Stimulated activated CD8-positive, alpha-beta memory T cell treated with anti-CD3 and anti-CD28 coated beads, Interleukin-15, amount 100 ng/mL, for 24 hours (primary cell): ENCODE measurements around the gene SLC25A2.

Experiments used
- DNase-seq: peaks from one replicate; pipeline ENCODE4 v3.0.0-alpha.2; 2020; ENCODE audit warnings: low read depth

The SLC25A2 gene

GRCh38 chr5:141313711-141314110 lies 9.9 kb upstream of the SLC25A2 start:
- no peak for DNase-seq

GRCh38 chr5:141306630-141307029 lies 2.8 kb upstream of the SLC25A2 start:
- DNase-seq: no peak

- DNase-seq: no peak
Measured at GRCh38 chr5:141298376-141298775, 5.5 kb downstream of the SLC25A2 start.

GRCh38 chr5:141272906-141273305 lies 30.9 kb downstream of the SLC25A2 start:
- no peak for DNase-seq

GRCh38 chr5:141269195-141269594 lies 34.7 kb downstream of the SLC25A2 start:
- DNase-seq: no peak

- DNase-seq: no peak
Measured at GRCh38 chr5:141261238-141261546, 42.7 kb downstream of the SLC25A2 start.

- DNase-seq: no peak
Measured at GRCh38 chr5:141260458-141261237, 43.2 kb downstream of the SLC25A2 start.

GRCh38 chr5:141258948-141259347 lies 44.9 kb downstream of the SLC25A2 start:
- DNase-seq: no peak

GRCh38 chr5:141258464-141258863 lies 45.4 kb downstream of the SLC25A2 start:
- DNase-seq: no peak
